A549 (cell line): ENCODE data around the gene C1QBP. TPM values are rescaled to one million over a fixed set of nuclear protein-coding genes. Genes with fewer than 3 reads are reported as not detected.

Source experiments
- ATAC-seq, 2 experiments: fragments of 200-7000 bp in 1 of 2; fragments of >200 bp in 1 of 2; cut with Nextera tagmentation in 1 of 2; cut with Tn5 transposase in 1 of 2; 3 replicates each; pipeline versions ENCODE4 v1.8.0 to v1.9.1; 2018 to 2020; ENCODE audit warnings: mild to moderate bottlenecking in 1 of 2, moderate library complexity in 1 of 2
- CTCF ChIA-PET: fragments of 300-600 bp; sonication (Branson Sonifier 250); formaldehyde crosslinking; extraction: SDS; loops from one replicate; lab custom pipeline; 2021; ENCODE audit warnings: antibody characterized with exemption, inconsistent platforms; lab: Yijun Ruan, JAX
- POLR2A ChIA-PET: fragments of 350-600 bp; formaldehyde crosslinking; extraction: SDS; loops from one replicate; lab custom pipeline; 2021; ENCODE audit warnings: antibody characterized with exemption, inconsistent platforms; lab: Yijun Ruan, JAX
- DNase-seq, 2 experiments: peaks; one replicate each; pipeline versions ENCODE4 v3.0.0 to v3.0.0-alpha.2; 2011 to 2016; ENCODE audit warnings: low read depth in 1 of 2, low spot score in 1 of 2
- FAIRE-seq: peaks from 2 replicates; lab custom pipeline; 2011; peaks lifted over from hg19 to GRCh38; lab: Jason Lieb, UNC
- H3K27ac ChIP-seq, 2 experiments: fragments of >200 bp; sonication (Bioruptor Twin); formaldehyde crosslinking; 3 replicates each; pipeline ENCODE4 v1.5.1; 2016 to 2017
- H3K4me1 ChIP-seq: fragments of >200 bp; sonication (Bioruptor Twin); formaldehyde crosslinking; 3 replicates; pipeline ENCODE4 v1.6.1; 2016
- H3K4me2 ChIP-seq: fragments of >200 bp; sonication (Bioruptor Twin); formaldehyde crosslinking; 3 replicates; pipeline ENCODE4 v1.6.1; 2016
- H3K4me3 ChIP-seq: fragments of >200 bp; sonication (Bioruptor Twin); formaldehyde crosslinking; 3 replicates; pipeline ENCODE4 v1.5.1; 2016
- H3K9me3 ChIP-seq: fragments of >200 bp; sonication (Bioruptor Twin); formaldehyde crosslinking; 3 replicates; pipeline ENCODE4 v1.6.1; 2016
- BHLHE40 ChIP-seq: IDR thresholded peaks from 2 replicates; pipeline ENCODE4 v1.6.1; 2012; ENCODE audit warnings: low read depth, low read length, inconsistent platforms
- CBX2 ChIP-seq: fragments of 200-600 bp; sonication (generic); IDR thresholded peaks from 2 replicates; pipeline ENCODE4 v1.6.1; 2016; ENCODE audit warnings: low read depth, mild to moderate bottlenecking, borderline replicate concordance
- CBX8 ChIP-seq: fragments of 200-600 bp; sonication (generic); IDR thresholded peaks from 2 replicates; pipeline ENCODE4 v1.6.1; 2016
- CEBPB ChIP-seq, 2 experiments: fragments of >200 bp in 1 of 2; sonication (Bioruptor Twin) in 1 of 2; formaldehyde crosslinking in 1 of 2; IDR thresholded peaks; 2 replicates each; pipeline ENCODE4 v1.6.1; 2012 to 2016
- CHD2 ChIP-seq: fragments of 150-350 bp; IDR thresholded peaks from 2 replicates; pipeline ENCODE4 v1.6.1; 2014; ENCODE audit warnings: low read length; ENCODE audit not compliant: partially characterized antibody
- CHD4 ChIP-seq: fragments of 200-600 bp; sonication (generic); IDR thresholded peaks from 2 replicates; pipeline ENCODE4 v1.6.1; 2016; ENCODE audit warnings: antibody characterized with exemption, mild to moderate bottlenecking, borderline replicate concordance
- FOSL2 ChIP-seq, 2 experiments: fragments of 450-650 bp in 1 of 2; fragments of >200 bp in 1 of 2; sonication (Bioruptor Twin) in 1 of 2; formaldehyde crosslinking; IDR thresholded peaks; 2 replicates each; pipeline versions ENCODE4 v1.5.0 to v1.6.1; 2016 to 2020; ENCODE audit warnings: mild to moderate bottlenecking in 1 of 2, moderate library complexity in 1 of 2
- GATA3 ChIP-seq: IDR thresholded peaks from 2 replicates; pipeline ENCODE4 v1.6.1; 2012; ENCODE audit warnings: borderline replicate concordance
- HOXB13 ChIP-seq: fragments of 250-450 bp; sonication (Bioruptor Pico); IDR thresholded peaks from 2 replicates; pipeline ENCODE4 v1.5.0; 2020; ENCODE audit warnings: low read depth, mild to moderate bottlenecking, moderate library complexity
- KDM1A ChIP-seq: fragments of 200-600 bp; sonication (generic); IDR thresholded peaks from 2 replicates; pipeline ENCODE4 v1.6.1; 2016; ENCODE audit warnings: low read depth, mild to moderate bottlenecking
- MAFK ChIP-seq: fragments of 450-650 bp; IDR thresholded peaks from 2 replicates; pipeline ENCODE4 v1.6.1; 2014; ENCODE audit not compliant: partially characterized antibody
- MAZ ChIP-seq: fragments of 150-350 bp; IDR thresholded peaks from 2 replicates; pipeline ENCODE4 v1.6.1; 2014; ENCODE audit warnings: antibody characterized with exemption, low read depth, low read length, borderline replicate concordance
- NFE2L2 ChIP-seq: fragments of 150-350 bp; conservative IDR thresholded peaks from 2 replicates; pipeline ENCODE4 v1.6.1; 2014; ENCODE audit warnings: low read length
- PHF8 ChIP-seq: fragments of 200-600 bp; sonication (generic); IDR thresholded peaks from 2 replicates; pipeline ENCODE4 v1.6.1; 2016; ENCODE audit warnings: low read depth, mild to moderate bottlenecking, antibody characterized with exemption, moderate library complexity, borderline replicate concordance
- POLR2A ChIP-seq: IDR thresholded peaks from 2 replicates; pipeline ENCODE4 v1.6.1; 2012; ENCODE audit warnings: mild to moderate bottlenecking, low read length
- RAD21 ChIP-seq, 2 experiments: fragments of >200 bp in 1 of 2; sonication (Bioruptor Twin) in 1 of 2; formaldehyde crosslinking in 1 of 2; IDR thresholded peaks in 1 of 2; conservative IDR thresholded peaks in 1 of 2; 2 replicates in 1 of 2; 3 replicates in 1 of 2; pipeline ENCODE4 v1.6.1; 2012 to 2018; ENCODE audit warnings: inconsistent platforms in 1 of 2
- TFCP2L1 ChIP-seq: fragments of 250-450 bp; sonication (Bioruptor Pico); IDR thresholded peaks from 2 replicates; pipeline ENCODE4 v1.5.0; 2021; ENCODE audit warnings: mild to moderate bottlenecking
- TP53 ChIP-seq: fragments of 250-450 bp; sonication (Bioruptor Pico); IDR thresholded peaks from 2 replicates; pipeline ENCODE4 v1.5.0; 2021; ENCODE audit warnings: mild to moderate bottlenecking, moderate library complexity
- USF2 ChIP-seq: fragments of 450-650 bp; IDR thresholded peaks from 2 replicates; pipeline ENCODE4 v1.6.1; 2014; ENCODE audit warnings: antibody characterized with exemption
- WGBS: methylation state at CpG from one replicate; pipeline ENCODE4 v1.1.6; 2017; ENCODE audit errors: missing lambda C conversion rate; 5-methylcytosine and 5-hydroxymethylcytosine counted together
- polyA plus RNA-seq, 4 experiments: library from polyadenylated mRNA; depleted of rRNA in 3 of 4; stranded (reverse); fragments of >200 nt; fragmentation: RNase III in 1 of 4; extraction: RNeasy Plus Mini Kit Qiagen cat#74134 plus additional on column Dnase treatment in 1 of 4; gene quantifications; 2 replicates in 3 of 4; 3 replicates in 1 of 4; pipeline ENCODE4 v1.2.3, GENCODE V29; 2011 to 2017
- TF ChIP-seq, protein P1 (sequence below): fragments of >200 bp; sonication (Bioruptor Twin); formaldehyde crosslinking; IDR thresholded peaks from 3 replicates; pipeline ENCODE4 v1.5.1; 2016

C1QBP gene
- polyA plus RNA-seq, 2 of the 4 experiments (the other 2 are of a cell fraction), result 557 to 683 TPM

DNA sequence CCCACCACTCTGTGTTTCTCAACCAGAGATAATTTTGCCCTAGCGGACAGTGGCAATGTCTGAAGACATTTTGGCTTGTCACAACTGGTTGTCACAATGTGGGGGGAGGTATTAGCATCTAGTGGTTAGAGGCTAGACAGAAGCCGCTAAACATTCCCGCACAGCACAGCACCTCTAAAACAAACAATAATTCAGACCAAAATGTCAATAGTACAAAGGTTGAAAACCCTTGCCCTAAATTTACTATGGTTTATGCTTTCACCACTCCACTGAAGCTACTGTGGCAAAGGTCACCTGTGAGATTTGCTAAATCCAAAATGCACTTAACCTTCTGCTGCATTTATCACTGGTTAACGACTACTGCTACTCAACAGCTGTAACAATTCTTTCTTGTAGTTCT lies 33.6 kb downstream of the C1QBP start:
- Histone ChIP-seq H3K4me3 (no peak overlapping the region), H3K4me2 (no peak overlapping the region), H3K4me1 (no peaks in the 10 kb centered on the region), H3K9me3 (no peaks in the 10 kb centered on the region), H3K27ac (no peak overlapping the region)
- WGBS, result 89% methylated on average over 4 of the region's 4 CpGs
- ATAC-seq (no peak), DNase-seq (no peak), FAIRE-seq (no peak)
- ChIA-PET CTCF (interaction anchor here (0.8 to 5.4 kb wide), 2 partner anchors 16 to 35 kb away, joined by 6 to 23 read pairs; partner anchors contain the start of gene C1QBP), POLR2A (no interaction called here)
- TF ChIP-seq MAZ, result no peak
- TF ChIP-seq, protein P1, sequence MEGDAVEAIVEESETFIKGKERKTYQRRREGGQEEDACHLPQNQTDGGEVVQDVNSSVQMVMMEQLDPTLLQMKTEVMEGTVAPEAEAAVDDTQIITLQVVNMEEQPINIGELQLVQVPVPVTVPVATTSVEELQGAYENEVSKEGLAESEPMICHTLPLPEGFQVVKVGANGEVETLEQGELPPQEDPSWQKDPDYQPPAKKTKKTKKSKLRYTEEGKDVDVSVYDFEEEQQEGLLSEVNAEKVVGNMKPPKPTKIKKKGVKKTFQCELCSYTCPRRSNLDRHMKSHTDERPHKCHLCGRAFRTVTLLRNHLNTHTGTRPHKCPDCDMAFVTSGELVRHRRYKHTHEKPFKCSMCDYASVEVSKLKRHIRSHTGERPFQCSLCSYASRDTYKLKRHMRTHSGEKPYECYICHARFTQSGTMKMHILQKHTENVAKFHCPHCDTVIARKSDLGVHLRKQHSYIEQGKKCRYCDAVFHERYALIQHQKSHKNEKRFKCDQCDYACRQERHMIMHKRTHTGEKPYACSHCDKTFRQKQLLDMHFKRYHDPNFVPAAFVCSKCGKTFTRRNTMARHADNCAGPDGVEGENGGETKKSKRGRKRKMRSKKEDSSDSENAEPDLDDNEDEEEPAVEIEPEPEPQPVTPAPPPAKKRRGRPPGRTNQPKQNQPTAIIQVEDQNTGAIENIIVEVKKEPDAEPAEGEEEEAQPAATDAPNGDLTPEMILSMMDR, result no peak

DNA sequence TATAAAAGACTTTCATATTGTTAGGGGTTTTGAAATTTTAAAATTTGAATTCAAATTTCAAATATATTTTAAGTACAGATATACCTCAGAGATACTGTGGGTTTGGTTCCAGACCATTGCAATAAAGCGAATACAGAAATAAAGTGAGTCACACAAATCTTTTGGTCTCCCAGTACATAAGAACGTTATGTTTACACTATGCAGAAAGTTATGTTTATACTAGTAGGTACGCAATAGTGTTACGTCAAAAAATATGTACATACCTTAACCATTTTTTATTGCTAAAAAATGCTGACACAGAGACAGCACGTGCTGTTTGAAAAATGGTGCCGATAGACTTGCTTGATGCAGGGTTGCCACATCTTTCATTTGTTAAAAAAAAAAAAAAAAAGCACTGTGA lies 39.2 kb downstream of the C1QBP start:
- no peaks in the 10 kb centered on the region for H3K9me3 ChIP-seq
- FAIRE-seq, result no peak
- TF ChIP-seq USF2 (no peak), CEBPB (IDR thresholded peaks at IDR 0.05) (no peak), KDM1A (no peak), PHF8 (no peak), FOSL2 (IDR thresholded peaks at IDR 0.05) (no peak), FOSL2 (CRISPR knock-in tag; IDR thresholded peaks at IDR 0.05) (peak; percentile 55), BHLHE40 (no peak), MAFK (peak; percentile 80), POLR2A (no peak)
- TF ChIP-seq, all 56 proteins: peak for 2
- Histone ChIP-seq H3K4me3 (no peak overlapping the region), H3K4me2 (no peak overlapping the region), H3K4me1 (no peaks in the 10 kb centered on the region), H3K27ac (no peak overlapping the region)
- ChIA-PET CTCF (no interaction called here), POLR2A (no interaction called here)
- ATAC-seq, result peak; percentile 34 to 60; a peak in 4 of 6 replicates
- 54% methylated on average over 6 of the region's 6 CpGs for WGBS
- DNase-seq, result peak in 1 of 2 experiments; percentile 49

DNA sequence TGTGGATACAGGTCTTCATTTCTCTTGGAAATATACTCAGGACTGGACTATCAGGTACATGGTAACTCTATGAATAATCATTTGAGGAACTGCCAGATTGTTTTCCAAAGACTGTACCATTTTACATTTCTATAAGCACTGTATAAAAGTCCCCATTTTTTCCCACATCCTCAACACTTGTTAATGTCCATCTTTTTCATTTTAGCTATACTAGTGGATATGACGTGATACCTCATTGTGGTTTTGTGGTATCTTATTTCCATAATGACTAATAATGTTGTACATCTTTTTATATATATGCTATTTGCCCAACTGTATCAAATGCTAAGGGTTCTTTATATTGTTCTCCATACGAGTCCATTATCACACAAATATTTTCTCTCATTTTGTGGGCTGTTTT lies 42.3 kb downstream of the C1QBP start:
- no peaks in the 10 kb centered on the region for H3K4me1 ChIP-seq
- no peak for ATAC-seq
- H3K27ac ChIP-seq, result no peak overlapping the region
- ChIA-PET CTCF (interaction anchor here (1.0 kb wide), 1 partner anchor 42 kb away, joined by 4 read pairs; the partner anchor contains the start of gene C1QBP), POLR2A (no interaction called here)
- TF ChIP-seq RAD21 (conservative IDR thresholded peaks at IDR 0.05 in 1 of 2, IDR thresholded peaks at IDR 0.05 in 1 of 2) (no peak), HOXB13 (no peak), CBX8 (no peak), NFE2L2 (no peak), GATA3 (no peak), CEBPB (IDR thresholded peaks at IDR 0.05) (no peak), CHD4 (no peak), TFCP2L1 (CRISPR knock-in tag) (no peak), TP53 (CRISPR knock-in tag) (no peak), CHD2 (no peak), CBX2 (no peak)
- no peaks in the 10 kb centered on the region for H3K9me3 ChIP-seq
- FAIRE-seq, result peak; percentile 83
- H3K4me3 ChIP-seq, result no peak overlapping the region
- DNase-seq, result no peak
- WGBS, result 92% methylated on average over 2 of the region's 2 CpGs
- H3K4me2 ChIP-seq, result no peak overlapping the region
